Measurements from ENCODE around the gene ITIH5.
"Not testable (repeated sequence)": the region's sequence is repeated elsewhere in the genome, so short reads cannot be mapped to it uniquely, and the experiment has no call there.

Gene ITIH5

DNA sequence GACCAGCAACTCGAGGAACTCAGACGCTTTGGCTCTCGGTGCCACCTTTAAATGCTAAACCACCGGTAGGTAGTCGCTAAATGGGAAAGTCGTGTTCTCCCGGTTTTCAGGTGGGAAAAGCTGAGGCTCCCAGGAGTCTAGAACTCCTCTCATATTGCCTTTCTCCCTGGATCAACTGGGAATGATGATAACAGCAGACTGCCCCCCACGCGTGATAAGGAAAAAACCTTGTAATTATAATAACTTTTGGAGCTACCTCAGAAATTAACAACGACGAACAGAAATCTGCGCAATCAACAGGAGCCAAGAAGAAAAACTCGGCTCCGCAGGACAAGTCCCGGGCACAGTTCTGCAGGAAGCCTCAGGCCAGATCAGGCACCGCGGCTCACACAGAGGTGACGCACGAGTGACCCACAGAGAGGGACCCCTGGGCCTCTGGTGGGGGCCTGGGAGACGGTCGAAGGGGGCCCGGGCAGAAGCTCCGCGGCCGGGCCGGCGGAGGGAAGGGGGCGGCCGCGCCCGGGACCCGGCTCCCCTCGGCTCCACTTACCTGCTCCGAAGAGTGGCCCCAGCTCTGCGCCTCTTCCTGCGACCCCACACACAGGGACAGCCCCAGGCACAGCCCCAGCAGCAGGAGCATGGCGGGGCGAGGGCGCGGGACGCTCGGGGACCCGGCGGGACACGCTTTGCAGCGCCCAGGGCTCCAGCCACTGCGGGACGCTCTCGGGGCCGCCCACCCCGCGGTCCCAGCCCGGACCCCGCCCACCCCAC, at the start of gene ITIH5:
Gene ITIH5, minus strand, starts transcription at position 714 of the 771 bp plus-strand sequence. Its CDS starts 74 bp downstream, at position 640.
- Mint-ChIP-seq H3K36me3 (no peaks in the 10 kb centered on the region), H3K4me1 (peaks cover 15% of the 10 kb centered on the region), H3K27ac (no peak within 1 kb of the TSS), H3K4me3 (peak within 1 kb of the TSS; percentile 77), H3K9me3 (no peaks in the 10 kb centered on the region)
- DNase-seq (ENCODE audit: low spot score in 2 of 2) = no peak
- peak; percentile 60 for ATAC-seq

DNA sequence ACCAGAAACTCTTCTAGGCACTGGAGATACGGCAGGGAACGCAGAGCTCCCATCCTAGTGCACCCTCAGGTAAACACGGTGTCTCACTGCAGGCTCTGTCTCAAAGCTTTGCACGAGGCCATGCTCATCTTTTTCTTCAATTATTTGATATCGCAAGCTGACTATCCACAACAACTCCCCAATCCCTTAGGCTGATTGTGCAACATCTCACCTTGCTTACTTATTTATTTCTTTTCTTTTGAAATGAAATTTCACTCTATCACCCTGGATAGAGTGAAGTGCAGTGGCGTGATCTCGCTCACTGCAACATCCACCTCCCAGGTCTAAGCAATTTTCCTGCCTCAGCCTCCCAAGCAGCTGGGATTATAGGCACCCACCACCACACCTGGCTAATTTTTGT, 48.7 kb upstream of the ITIH5 start:
- Mint-ChIP-seq H3K4me3 (no peak overlapping the region), H3K4me1 (no peaks in the 10 kb centered on the region), H3K36me3 (no peaks in the 10 kb centered on the region), H3K27ac (no peak overlapping the region), H3K9me3 (no peaks in the 10 kb centered on the region)
- no peak for ATAC-seq
- no peak for DNase-seq (ENCODE audit: low spot score in 2 of 2)

DNA sequence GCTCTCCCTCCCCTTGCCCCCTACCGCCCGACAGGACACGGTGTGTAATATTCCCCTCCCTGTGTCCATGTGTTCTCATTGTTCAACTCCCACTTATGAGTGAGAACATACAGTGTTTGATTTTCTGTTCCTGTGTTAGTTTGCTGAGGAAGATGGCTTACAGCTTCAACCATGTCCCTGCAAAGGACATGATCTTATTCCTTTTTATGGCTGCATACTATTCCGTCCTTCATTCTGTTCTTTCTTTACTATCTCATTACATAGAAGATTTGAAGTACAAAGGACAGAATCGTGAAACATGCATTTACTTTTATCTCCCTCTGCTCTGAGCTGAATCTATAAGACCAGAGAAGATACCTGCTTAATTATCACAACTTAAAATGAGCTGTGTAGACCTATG, 44.3 kb upstream of the ITIH5 start:
- ATAC-seq; DNase-seq (ENCODE audit: low spot score in 2 of 2); H3K4me3 Mint-ChIP-seq; H3K36me3 Mint-ChIP-seq; H3K9me3 Mint-ChIP-seq; H3K27ac Mint-ChIP-seq; H3K4me1 Mint-ChIP-seq: not testable (repeated sequence)

DNA sequence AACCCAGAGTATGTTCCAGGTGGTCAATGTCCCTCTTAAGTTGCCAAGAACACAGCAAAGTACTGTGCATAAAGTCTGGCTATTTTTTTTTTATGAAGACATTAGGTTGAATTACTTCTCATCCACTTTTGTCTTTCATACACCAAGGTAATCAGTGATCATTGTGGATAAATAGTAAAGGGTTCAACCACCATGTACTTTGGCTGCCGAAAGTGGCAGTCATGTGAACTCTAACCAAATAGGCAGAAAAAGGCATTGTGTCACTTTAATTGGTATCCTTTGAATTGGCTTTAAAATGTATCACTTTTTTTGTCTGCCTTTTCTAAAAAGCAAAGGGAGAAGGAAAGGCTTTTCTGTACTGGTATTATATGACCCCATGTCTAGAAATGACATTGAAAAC, 43.7 kb upstream of the ITIH5 start:
- Mint-ChIP-seq H3K27ac (no peak overlapping the region), H3K9me3 (no peaks in the 10 kb centered on the region)
- no peak for ATAC-seq

DNA sequence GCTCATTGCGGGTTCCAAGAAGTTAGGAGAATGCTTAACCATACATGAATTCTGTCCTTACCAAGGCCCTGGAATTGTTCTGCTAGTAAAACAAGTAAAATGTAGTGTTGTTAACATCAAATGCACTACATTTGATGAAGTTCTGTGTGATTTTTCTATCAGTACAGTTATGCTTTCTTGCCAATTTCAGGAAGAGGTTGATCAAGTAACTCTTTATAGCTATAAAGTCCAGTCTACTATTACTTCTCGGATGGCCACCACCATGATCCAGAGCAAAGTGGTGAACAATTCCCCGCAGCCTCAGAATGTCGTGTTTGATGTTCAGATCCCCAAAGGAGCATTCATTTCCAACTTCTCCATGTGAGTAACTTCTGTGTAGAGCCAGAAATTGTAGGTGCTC, 42.1 kb upstream of the ITIH5 start:
- no peaks in the 10 kb centered on the region for H3K9me3 Mint-ChIP-seq
- no peak overlapping the region for H3K27ac Mint-ChIP-seq
- no peaks in the 10 kb centered on the region for H3K4me1 Mint-ChIP-seq
- no peak for DNase-seq (ENCODE audit: low spot score in 2 of 2)
- ATAC-seq = no peak
- no peaks in the 10 kb centered on the region for H3K36me3 Mint-ChIP-seq
- no peak overlapping the region for H3K4me3 Mint-ChIP-seq

More for the DNA sequence above, 43.7 kb upstream of the ITIH5 start:
- Mint-ChIP-seq H3K4me3 (no peak overlapping the region), H3K36me3 (no peaks in the 10 kb centered on the region), H3K4me1 (no peaks in the 10 kb centered on the region)
- DNase-seq (ENCODE audit: low spot score in 2 of 2) = no peak

DNA sequence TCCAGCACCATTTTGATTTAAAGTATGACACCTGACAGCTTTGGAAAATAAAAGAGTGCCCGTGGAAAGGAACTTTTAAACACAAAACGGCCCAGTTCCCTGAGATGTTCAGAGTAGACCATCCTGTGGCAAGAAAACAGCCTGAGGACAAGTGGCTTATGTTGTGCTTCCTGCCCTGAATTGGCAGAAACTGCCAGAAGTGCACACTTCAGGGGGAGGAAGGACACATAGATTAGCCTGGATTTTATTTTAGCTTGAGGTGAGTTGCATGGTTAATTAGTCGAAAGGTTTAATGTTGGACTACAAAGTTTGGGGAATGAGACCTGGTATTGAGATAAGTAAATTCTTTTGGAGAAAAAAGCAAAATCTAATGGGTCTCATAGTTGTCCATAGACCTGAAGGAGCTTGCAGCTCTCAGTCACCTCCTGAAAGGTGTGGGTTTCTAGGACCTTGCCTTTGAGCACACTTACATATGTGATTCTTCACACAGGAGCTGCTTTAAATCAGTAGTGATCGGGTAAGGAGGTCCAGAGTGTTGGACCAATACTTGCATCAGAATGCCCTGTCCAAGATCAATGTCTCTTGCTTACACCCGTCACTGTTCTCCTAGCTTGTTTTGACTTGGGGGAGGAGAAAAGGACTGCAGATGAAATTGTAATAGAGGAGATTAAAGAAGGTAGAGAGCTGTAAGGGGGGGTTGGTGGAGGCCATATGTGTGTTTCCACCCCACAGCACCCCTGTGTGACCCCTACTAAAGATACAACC, 41.3 kb upstream of the ITIH5 start:
- ATAC-seq (no peak), DNase-seq (ENCODE audit: low spot score in 2 of 2) (no peak)
- no peak overlapping the region for H3K4me3 Mint-ChIP-seq
- H3K27ac Mint-ChIP-seq = no peak overlapping the region
- no peaks in the 10 kb centered on the region for H3K4me1 Mint-ChIP-seq
- no peaks in the 10 kb centered on the region for H3K9me3 Mint-ChIP-seq
- no peaks in the 10 kb centered on the region for H3K36me3 Mint-ChIP-seq

DNA sequence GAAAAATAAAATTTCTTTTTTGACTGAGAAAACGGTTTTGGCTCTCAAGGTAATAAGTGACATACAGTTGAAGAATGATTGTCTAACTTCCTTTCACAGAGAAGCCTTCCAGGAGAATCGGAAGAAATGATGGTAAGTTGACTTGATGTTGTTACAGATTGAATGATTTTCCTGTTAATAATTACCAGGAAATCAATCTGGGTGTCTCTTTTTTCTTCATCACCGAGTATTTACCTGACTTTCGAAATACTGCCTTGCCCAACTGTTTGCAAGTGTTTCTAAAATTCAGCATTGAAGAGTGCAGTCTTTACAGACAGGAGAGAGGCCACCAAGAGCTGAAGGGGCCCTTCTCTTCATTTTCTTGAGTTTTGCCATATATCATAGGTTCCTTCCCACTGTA, 40.3 kb upstream of the ITIH5 start:
- no peak for ATAC-seq
- H3K9me3 Mint-ChIP-seq = no peaks in the 10 kb centered on the region
- no peaks in the 10 kb centered on the region for H3K36me3 Mint-ChIP-seq
- H3K4me1 Mint-ChIP-seq = no peaks in the 10 kb centered on the region
- no peak overlapping the region for H3K4me3 Mint-ChIP-seq
- DNase-seq (ENCODE audit: low spot score in 2 of 2) = no peak
- no peak overlapping the region for H3K27ac Mint-ChIP-seq

DNA sequence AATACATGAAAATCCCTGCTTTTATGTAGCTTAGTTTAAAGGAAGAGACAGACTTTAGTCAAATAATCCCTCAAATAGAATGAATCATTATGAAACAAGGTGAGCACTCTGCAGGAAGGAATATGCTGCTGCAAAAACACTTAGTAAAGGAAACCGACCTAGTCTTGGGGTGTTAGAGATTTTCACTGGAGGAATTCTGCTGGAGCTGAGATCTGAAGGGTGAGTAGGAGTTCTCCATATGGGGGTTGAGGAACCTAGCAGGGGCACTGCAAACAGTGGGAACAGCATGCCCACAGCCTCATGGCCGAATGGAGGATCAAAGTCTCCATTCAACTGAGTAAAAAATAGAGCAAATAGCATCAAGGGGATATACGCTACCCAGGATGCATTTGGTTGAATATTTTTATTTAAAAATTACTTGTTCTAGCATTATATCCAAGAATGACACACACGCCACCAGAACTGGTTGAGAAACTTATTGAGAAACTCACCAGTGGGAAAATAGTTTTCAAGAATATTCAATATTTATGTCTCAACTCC, 39.8 kb upstream of the ITIH5 start:
- Mint-ChIP-seq H3K4me1 (no peaks in the 10 kb centered on the region), H3K27ac (no peak overlapping the region), H3K4me3 (no peak overlapping the region), H3K9me3 (no peaks in the 10 kb centered on the region), H3K36me3 (no peaks in the 10 kb centered on the region)
- ATAC-seq (no peak), DNase-seq (ENCODE audit: low spot score in 2 of 2) (no peak)

DNA sequence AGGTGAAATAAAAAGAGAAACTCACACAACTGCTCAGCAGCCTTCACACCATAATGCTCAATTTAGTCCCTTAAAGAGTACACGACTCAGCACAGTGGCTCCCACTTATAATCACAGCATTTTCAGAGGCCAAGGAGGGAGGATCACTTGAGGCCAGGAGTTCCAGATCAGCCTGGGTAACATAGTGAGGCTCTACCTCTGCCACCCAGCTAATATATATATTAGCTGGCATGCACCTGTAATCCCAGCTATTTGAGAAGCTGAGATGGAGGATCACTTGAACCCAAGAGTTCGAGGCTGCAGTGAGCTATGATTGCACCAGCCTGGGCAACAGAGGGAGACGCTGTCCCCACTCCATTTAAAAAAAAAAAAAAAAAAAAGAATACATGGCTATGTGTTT, 38.6 kb upstream of the ITIH5 start:
- no peaks in the 10 kb centered on the region for H3K4me1 Mint-ChIP-seq
- H3K4me3 Mint-ChIP-seq = no peak overlapping the region
- DNase-seq (ENCODE audit: low spot score in 2 of 2) = no peak
- no peaks in the 10 kb centered on the region for H3K9me3 Mint-ChIP-seq
- no peak overlapping the region for H3K27ac Mint-ChIP-seq
- ATAC-seq = no peak
- no peaks in the 10 kb centered on the region for H3K36me3 Mint-ChIP-seq

DNA sequence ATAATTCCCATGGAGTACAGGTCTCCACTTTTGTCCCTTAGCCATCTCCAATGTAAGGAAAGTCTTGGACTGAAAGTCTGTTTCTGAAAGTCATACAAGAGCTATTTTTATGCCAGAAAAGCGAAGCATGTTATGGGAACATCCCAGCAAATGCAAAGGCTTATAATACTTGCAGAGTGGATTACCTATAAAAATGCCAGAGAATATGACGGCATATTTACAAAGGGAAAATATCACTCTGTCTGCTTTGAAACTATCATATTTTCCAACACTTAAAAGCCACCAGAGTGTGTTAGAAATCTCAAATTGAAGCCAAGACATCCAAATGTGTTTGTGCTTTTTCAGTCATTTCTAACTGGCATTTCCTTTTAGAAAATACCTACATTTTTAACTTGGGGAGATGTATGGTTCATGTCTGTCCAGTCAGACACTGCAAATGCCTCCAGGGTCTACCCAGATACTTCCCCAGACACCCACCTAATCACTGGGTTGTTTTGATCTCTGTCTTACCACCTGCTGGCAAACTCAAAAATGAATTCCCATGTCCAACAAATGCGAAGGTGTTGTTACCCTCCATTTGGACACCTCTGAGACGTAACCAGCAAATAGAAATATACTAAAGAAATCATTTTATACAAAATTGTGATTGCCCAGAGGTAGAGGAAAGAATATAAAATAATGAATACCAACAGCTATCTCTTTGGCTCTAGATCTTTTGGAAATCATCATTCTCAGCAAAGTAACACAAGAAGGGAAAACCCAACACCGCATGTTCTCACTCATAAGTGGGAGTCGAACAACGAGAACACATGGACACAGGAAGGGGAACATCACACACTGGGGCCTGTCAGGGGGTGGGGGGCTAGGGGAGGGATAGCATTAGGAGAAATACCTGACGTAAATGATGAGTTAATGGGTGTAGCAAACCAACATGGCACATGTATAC, 37.6 kb upstream of the ITIH5 start:
- Mint-ChIP-seq H3K27ac (no peak overlapping the region), H3K9me3 (no peaks in the 10 kb centered on the region), H3K4me1 (no peaks in the 10 kb centered on the region), H3K4me3 (no peak overlapping the region), H3K36me3 (no peaks in the 10 kb centered on the region)
- DNase-seq (ENCODE audit: low spot score in 2 of 2) (no peak), ATAC-seq (no peak)

DNA sequence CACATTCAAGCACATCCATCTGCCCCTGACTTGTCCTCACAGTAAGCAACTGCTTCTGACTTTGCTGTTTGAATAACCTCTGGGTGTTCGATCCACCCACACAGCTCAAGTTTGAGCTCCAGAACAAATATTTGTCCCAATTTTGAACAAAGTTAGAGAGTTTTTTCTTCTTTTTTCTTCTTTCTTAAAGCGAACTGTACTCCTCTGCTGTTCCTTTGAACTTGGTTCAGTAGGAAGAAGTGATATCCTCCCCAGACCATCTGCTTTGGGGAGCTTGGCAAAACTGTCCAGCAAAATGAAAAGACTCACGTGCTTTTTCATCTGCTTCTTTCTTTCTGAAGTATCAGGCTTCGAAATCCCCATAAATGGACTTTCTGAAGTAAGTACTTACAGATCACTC, 36.4 kb upstream of the ITIH5 start, which contains the start of gene ITIH2:
Gene ITIH2, plus strand, starts transcription at position 177 of the 400 bp plus-strand sequence. Its CDS starts 119 bp downstream, at position 296.
- Mint-ChIP-seq H3K27ac (no peak within 1 kb of the TSS), H3K4me1 (no peaks in the 10 kb centered on the region), H3K4me3 (no peak within 1 kb of the TSS), H3K36me3 (no peaks in the 10 kb centered on the region), H3K9me3 (no peaks in the 10 kb centered on the region)
- DNase-seq (ENCODE audit: low spot score in 2 of 2) (no peak), ATAC-seq (no peak)

DNA sequence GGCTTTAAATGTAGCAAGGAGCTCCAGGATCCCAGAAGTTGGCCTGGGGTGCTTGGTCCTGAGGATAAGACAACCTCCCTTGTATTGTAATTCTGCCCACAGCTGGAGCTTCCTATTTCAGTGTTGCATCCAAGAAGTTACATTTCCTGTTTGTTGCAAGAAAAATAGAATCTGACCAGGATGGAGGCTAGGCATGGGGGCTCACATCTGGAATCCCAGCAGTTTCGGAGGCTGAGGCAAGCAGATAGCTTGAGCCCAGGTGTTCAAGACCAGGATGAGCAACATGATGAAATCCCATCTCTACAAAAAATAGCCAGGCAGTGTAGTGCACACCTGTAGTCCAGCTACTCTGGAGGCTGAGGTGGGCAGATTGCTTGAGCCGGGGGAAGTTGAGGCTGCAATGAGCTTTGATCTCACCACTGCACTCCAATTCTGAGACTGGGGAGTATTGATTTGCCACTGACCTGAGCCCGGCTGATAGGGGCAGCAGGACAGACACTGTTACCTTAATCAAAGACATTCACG, 35.6 kb upstream of the ITIH5 start:
- no peaks in the 10 kb centered on the region for H3K4me1 Mint-ChIP-seq
- no peak overlapping the region for H3K4me3 Mint-ChIP-seq
- H3K36me3 Mint-ChIP-seq = no peaks in the 10 kb centered on the region
- no peak overlapping the region for H3K27ac Mint-ChIP-seq
- DNase-seq (ENCODE audit: low spot score in 2 of 2) (no peak), ATAC-seq (no peak)
- H3K9me3 Mint-ChIP-seq = no peaks in the 10 kb centered on the region

DNA sequence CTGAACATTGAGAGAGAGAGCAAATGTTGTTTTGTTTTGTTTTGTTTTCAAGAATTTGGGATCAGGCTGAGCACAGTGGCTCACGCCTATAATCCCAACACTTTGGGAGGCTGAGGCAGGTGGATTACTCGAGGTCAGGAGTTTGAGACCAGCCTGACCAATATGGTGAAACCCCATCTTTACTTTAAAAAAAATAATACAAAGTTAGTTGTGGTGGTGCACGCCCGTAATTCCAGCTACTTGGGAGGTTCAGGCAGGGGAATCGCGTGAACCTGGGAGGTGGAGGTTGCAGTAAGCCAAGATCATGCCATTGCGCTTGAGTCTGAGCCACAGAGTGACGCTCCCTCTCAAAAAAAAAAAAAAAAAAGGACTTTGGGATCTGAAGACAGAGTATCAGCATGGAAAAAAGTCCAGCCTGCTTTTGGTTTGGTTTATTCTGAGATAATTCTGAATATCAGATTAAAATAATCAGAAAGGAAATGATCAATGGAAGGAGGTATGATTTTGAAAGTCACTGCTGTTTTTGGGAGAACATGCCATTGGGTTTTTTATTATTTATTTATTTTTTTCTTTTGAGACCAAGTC, 34.5 kb upstream of the ITIH5 start:
- Mint-ChIP-seq H3K4me3 (no peak overlapping the region), H3K4me1 (no peaks in the 10 kb centered on the region), H3K27ac (no peak overlapping the region), H3K36me3 (no peaks in the 10 kb centered on the region), H3K9me3 (no peaks in the 10 kb centered on the region)
- ATAC-seq (no peak), DNase-seq (ENCODE audit: low spot score in 2 of 2) (no peak)

DNA sequence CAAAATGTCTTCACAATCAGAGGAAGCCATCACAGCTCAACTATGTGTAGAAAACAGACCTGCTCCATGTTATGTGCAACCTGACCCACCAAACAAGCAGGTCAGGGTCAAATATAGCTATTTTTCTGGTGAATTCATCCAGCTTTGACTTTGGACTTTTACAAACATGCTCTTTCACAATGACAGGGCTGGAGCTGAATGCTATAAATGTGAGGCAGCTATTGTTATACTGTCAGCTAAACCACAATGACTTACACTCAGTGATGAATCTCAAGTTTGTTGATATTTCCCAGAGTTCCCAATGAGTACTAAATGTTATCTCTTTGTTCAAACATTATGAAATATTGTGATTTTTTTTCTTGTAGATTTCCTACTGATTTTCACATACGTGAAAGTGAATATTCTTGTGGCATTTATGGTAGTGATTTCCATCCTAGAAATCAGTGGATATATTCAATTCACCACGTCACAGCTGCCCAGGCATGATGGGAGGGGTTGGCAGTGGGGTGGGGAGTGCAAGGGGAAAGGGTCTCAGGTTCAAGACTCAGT, 33.9 kb upstream of the ITIH5 start:
- DNase-seq (ENCODE audit: low spot score in 2 of 2) (no peak), ATAC-seq (no peak)
- H3K4me1 Mint-ChIP-seq = no peaks in the 10 kb centered on the region
- no peaks in the 10 kb centered on the region for H3K9me3 Mint-ChIP-seq
- H3K36me3 Mint-ChIP-seq = no peaks in the 10 kb centered on the region
- no peak overlapping the region for H3K27ac Mint-ChIP-seq
- H3K4me3 Mint-ChIP-seq = no peak overlapping the region

Measured in stimulated activated effector memory CD8-positive, alpha-beta T cell treated with anti-CD3 and anti-CD28 coated beads, Interleukin-12 subunit alpha, Interleukin-12 subunit beta, amount 100 ng/mL, for 72 hours (primary cell).